ENCODE results near the gene TCEAL4. TPM values are rescaled to one million over a fixed set of nuclear protein-coding genes. Genes with fewer than 3 reads are reported as not detected.

Gene TCEAL4
- total and polyA plus RNA-seq, 10 donors = 38.5 to 157 (median 68.0) TPM

DNA sequence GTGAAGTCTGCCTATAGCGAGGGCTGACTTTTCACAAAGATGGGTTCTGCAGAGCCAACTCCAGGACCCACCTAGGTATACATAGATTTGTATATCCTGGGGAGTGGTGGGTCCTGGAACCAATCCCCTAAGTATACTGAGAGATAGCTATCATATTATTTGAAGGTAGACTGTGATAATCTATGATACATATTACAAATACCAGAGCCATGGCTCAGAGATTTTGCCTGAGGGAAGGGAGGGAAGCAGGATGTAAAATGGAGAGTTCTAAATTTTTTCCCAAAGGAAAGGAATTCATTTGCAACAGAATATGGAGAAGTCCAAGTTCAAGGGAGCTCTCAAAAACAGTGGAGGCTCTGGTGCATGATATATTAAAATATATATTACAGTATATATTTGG is 29.7 kb downstream of the TCEAL4 start:
- no peaks in the 10 kb centered on the region for H3K27me3 ChIP-seq (replicated peaks in 1 of 7)
- DNase-seq = no peak
- H3K4me1 ChIP-seq = no peaks in the 10 kb centered on the region
- TF ChIP-seq POLR2A (IDR thresholded peaks at IDR 0.05) = no peak
- no peak for TF ChIP-seq CTCF (IDR thresholded peaks at IDR 0.05 in 8 of 11, conservative IDR thresholded peaks at IDR 0.05 in 3 of 11)
- no peak for TF ChIP-seq POLR2AphosphoS5 (IDR thresholded peaks at IDR 0.05)
- H3K9me3 ChIP-seq = no peaks in the 10 kb centered on the region
- H3K36me3 ChIP-seq = peaks cover 0 to 4% (median 0%) of the 10 kb centered on the region in 6 donors
- intact Hi-C loops (cut with DNase I; ENCODE audit: low total_unique reads) = no loop called here
- no peak overlapping the region for H3K27ac ChIP-seq
- H3K4me3 ChIP-seq = no peak overlapping the region
- 67 to 100% (median 93%) methylated on average over 1 of the region's 1 CpG for WGBS, 5 donors

GRCh38 chrX:103615781-103616371 is 30.6 kb downstream of the TCEAL4 start:
- intact Hi-C loops (cut with DNase I; ENCODE audit: low total_unique reads) = no loop called here
- TF ChIP-seq CTCF (IDR thresholded peaks at IDR 0.05 in 8 of 11, conservative IDR thresholded peaks at IDR 0.05 in 3 of 11) (no peak), POLR2AphosphoS5 (IDR thresholded peaks at IDR 0.05) (no peak), POLR2A (IDR thresholded peaks at IDR 0.05) (no peak)
- Histone ChIP-seq H3K9me3 (no peaks in the 10 kb centered on the region), H3K36me3 (no peaks in the 10 kb centered on the region), H3K27me3 (replicated peaks in 1 of 7) (no peaks in the 10 kb centered on the region), H3K4me3 (no peak overlapping the region), H3K27ac (no peak overlapping the region), H3K4me1 (no peaks in the 10 kb centered on the region)
- no peak for DNase-seq

DNA sequence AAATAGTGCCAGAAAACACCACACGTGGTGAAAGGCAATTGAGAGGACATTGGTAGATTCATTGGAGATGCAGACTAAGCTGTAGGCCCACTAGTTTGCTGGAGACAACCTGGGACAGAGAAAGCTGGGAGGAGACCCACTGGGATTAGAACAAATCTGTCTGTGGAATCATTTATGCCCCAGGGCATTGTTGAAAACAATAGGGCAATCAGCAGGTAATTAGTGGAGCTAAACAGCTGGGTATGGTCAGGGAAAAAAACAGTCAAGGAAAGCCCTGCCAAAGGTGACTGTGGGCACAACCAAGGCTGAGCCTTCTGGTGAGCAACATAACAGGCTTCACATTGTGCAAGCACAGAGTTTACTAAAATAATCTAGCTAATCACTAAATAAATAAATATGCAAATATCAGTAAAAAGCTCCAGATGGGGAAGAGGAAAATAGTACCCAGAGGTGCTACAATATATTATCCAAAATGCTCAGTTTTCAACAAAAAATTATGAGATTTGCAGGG is 31.4 kb downstream of the TCEAL4 start:
- DNase-seq = no peak
- 38 to 77% (median 55%) methylated on average over 1 of the region's 1 CpG; no CpG with 5 or more reads in 1 of the 5 donors for WGBS, 5 donors
- Histone ChIP-seq H3K4me3 (no peak overlapping the region), H3K36me3 (no peaks in the 10 kb centered on the region), H3K27me3 (replicated peaks in 1 of 7) (no peaks in the 10 kb centered on the region), H3K27ac (no peak overlapping the region), H3K9me3 (no peaks in the 10 kb centered on the region), H3K4me1 (no peaks in the 10 kb centered on the region)
- intact Hi-C loops (cut with DNase I; ENCODE audit: low total_unique reads) = no loop called here
- TF ChIP-seq POLR2AphosphoS5 (IDR thresholded peaks at IDR 0.05) (no peak), POLR2A (IDR thresholded peaks at IDR 0.05) (no peak), CTCF (IDR thresholded peaks at IDR 0.05 in 8 of 11, conservative IDR thresholded peaks at IDR 0.05 in 3 of 11) (no peak)

DNA sequence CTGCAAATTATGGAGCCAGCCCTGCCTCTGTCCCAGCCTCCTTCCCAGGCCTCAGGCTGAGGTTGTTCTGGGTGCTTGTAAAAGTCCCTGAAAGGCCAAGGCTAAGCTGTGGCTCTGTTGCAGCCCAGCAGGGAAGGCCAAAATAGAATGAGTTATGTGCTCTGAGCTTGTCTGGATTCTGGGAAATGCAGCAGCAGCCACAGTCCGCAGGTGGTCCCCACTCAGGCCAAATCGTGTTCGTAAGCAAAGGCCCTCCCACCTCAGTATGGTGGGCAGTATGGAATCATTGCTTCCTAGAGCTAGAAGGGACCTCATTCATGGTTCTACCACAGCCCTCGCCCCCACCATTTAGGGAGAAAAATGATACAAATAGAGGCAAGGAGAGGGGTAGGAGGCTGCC is 38.8 kb downstream of the TCEAL4 start:
- 55 to 82% (median 66%) methylated on average over 4 of the region's 4 CpGs for WGBS, 5 donors
- H3K4me3 ChIP-seq = no peak overlapping the region
- peak overlapping the region in 2 of 8 donors; percentile 2 to 26 for H3K27ac ChIP-seq
- no peaks in the 10 kb centered on the region for H3K9me3 ChIP-seq
- no peaks in the 10 kb centered on the region for H3K27me3 ChIP-seq (replicated peaks in 1 of 7)
- H3K36me3 ChIP-seq = no peaks in the 10 kb centered on the region
- intact Hi-C loops (cut with DNase I; ENCODE audit: low total_unique reads) = no loop called here
- no peak for TF ChIP-seq CTCF (IDR thresholded peaks at IDR 0.05 in 8 of 11, conservative IDR thresholded peaks at IDR 0.05 in 3 of 11)
- TF ChIP-seq POLR2AphosphoS5 (IDR thresholded peaks at IDR 0.05) = no peak
- no peak for TF ChIP-seq POLR2A (IDR thresholded peaks at IDR 0.05)
- no peak for DNase-seq
- H3K4me1 ChIP-seq = peaks cover 0 to 12% (median 3%) of the 10 kb centered on the region in 6 donors
